Right lobe of liver (tissue), 6 donors: ENCODE measurements around the gene TTC7B. TPM values are rescaled to one million over a fixed set of nuclear protein-coding genes. Genes with fewer than 3 reads are reported as not detected.

Experiments
- ATAC-seq, 4 donors: fragments of 200-7000 bp; cut with Tn5 transposase; one replicate each; pipeline ENCODE4 v1.9.1; 2020; ENCODE audit warnings: mild to moderate bottlenecking in 4 of 4, moderate library complexity in 4 of 4
- DNase-seq, 3 donors: peaks; one replicate each; pipeline ENCODE4 v3.0.0-alpha.2; 2020
- H3K27ac ChIP-seq, 3 donors: fragments of 200-600 bp; one replicate each; pipeline ENCODE4 v1.8.0; 2022
- H3K27me3 ChIP-seq, 2 donors: fragments of 200-600 bp; one replicate each; pipeline ENCODE4 v1.8.0; 2022
- H3K36me3 ChIP-seq, 4 donors: fragments of 200-600 bp; sonication (generic) in 1 of 4; one replicate each; pipeline versions ENCODE4 v1.5.1 to v1.8.0; 2017 to 2022; ENCODE audit warnings: control low read depth in 1 of 4
- H3K4me1 ChIP-seq, 4 donors: fragments of 200-600 bp; sonication (generic) in 1 of 4; one replicate each; pipeline versions ENCODE4 v1.5.1 to v1.8.0; 2017 to 2022; ENCODE audit warnings: control low read depth in 1 of 4
- H3K4me3 ChIP-seq, 3 donors: fragments of 200-600 bp; one replicate each; pipeline ENCODE4 v1.8.0; 2022
- H3K9me3 ChIP-seq, 4 donors: fragments of 200-600 bp; sonication (generic) in 1 of 4; one replicate each; pipeline versions ENCODE4 v1.5.1 to v1.8.0; 2017 to 2022; ENCODE audit warnings: control low read depth in 1 of 4
- CTCF ChIP-seq, 4 donors: fragments of 200-600 bp in 3 of 4; fragments of 450-650 bp in 1 of 4; IDR thresholded peaks; one replicate each; pipeline versions ENCODE4 v1.5.1 to v1.8.0; 2016 to 2022; ENCODE audit warnings: antibody characterized with exemption in 4 of 4, mild to moderate bottlenecking in 2 of 4
- POLR2A ChIP-seq: fragments of 450-650 bp; IDR thresholded peaks from one replicate; pipeline ENCODE4 v1.6.1; 2017; ENCODE audit warnings: antibody characterized with exemption, mild to moderate bottlenecking
- WGBS: methylation state at CpG from one replicate; pipeline ENCODE4 v1.1.6; 2018; ENCODE audit warnings: low coverage, low lambda C conversion rate; ENCODE audit not compliant: insufficient coverage; ENCODE audit errors: missing lambda C conversion rate; 5-methylcytosine and 5-hydroxymethylcytosine counted together
- intact Hi-C, 2 donors: fragments of 100-400 bp; cut with DNase I; formaldehyde crosslinking; loops; one replicate each; pipeline versions ENCODE4 v1.11.2 to v1.14.1; 2022
- total RNA-seq, 6 experiments: library from RNA; depleted of rRNA in 2 of 6; stranded (reverse); fragments of >200 nt in 2 of 6; fragmentation: NEBNext Ultra II Directional in 3 of 6; extraction: Animal tissue kit (Norgen Biotek cat#: 25700) in 3 of 6; gene quantifications; one replicate each; pipeline versions ENCODE4 v1.1.0 to v1.2.4, GENCODE V29; 2016 to 2023
- donor health status: DM: no; HTN: yes; CAD: no.
- donor health status: DM: no; HTN: no; CAD: no.
- donor health status: DM: no; HTN: no; CAD: no.
- donor health status: DM: no; HTN: yes; CAD: no.
- donor health status: DM: no; HTN: yes; CAD: no.

The TTC7B gene
- total RNA-seq, 6 experiments from 2014 or later, result 18.4 to 56.1 (median 37.5) TPM

DNA sequence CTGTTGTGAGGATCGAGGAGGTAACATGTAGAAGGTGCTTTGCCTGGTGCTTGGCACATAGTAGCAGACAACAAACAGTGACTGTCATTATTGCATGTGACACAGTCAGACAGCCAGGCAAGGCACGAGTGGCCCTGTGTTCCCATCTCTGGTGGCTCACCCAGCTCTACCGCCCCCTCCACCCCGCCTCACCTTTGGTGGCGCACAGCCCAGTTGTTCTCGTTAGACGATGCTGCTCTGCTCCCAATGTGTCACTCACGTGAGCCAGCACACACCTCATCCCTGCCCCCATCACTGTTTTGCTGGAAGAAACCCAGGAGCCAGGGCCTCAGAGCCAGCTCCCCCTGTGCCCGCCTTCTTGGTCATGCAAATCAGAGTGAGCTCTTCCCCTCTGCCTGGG lies 306.1 kb downstream of the TTC7B start:
- intact Hi-C loops, result no loop called here
- Histone ChIP-seq H3K36me3 (no peaks in the 10 kb centered on the region), H3K4me1 (no peaks in the 10 kb centered on the region), H3K27ac (no peak overlapping the region), H3K27me3 (no peaks in the 10 kb centered on the region), H3K9me3 (no peaks in the 10 kb centered on the region), H3K4me3 (no peak overlapping the region)
- ATAC-seq, result peak in 3 of 4 donors; percentile 36 to 55 (median 44)
- 71% methylated on average over 1 of the region's 9 CpGs for WGBS
- TF ChIP-seq POLR2A (no peak), CTCF (IDR thresholded peaks at IDR 0.05) (no peak)
- DNase-seq, result no peak

DNA sequence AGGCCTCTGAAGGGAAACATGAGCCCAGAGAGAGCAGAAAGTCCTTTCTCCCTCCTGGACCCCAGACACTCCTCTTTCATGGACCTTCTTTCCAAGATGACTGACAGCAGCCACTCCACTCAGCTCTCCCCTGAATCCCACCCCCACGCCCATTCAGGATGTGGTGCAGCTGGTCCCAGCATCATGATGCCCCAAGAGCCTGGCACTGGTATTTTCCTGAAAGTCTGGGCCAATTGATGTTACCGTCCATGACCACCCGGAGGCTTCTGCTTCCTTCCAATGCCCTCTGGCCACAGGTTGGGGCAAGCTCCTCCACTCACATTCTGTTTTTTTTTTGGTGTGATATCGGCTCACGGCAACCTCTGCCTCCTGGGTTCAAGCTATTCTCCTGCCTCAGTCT lies 306.8 kb downstream of the TTC7B start:
- DNase-seq (no peak), ATAC-seq (no peak)
- intact Hi-C loops, result no loop called here
- H3K27me3 ChIP-seq, result no peaks in the 10 kb centered on the region
- 65% methylated on average over 5 of the region's 5 CpGs for WGBS
- H3K9me3 ChIP-seq, result no peaks in the 10 kb centered on the region
- H3K4me3 ChIP-seq, result no peak overlapping the region
- H3K36me3 ChIP-seq, result no peaks in the 10 kb centered on the region
- H3K4me1 ChIP-seq, result no peaks in the 10 kb centered on the region
- TF ChIP-seq POLR2A (no peak), CTCF (IDR thresholded peaks at IDR 0.05) (no peak)
- H3K27ac ChIP-seq, result no peak overlapping the region

DNA sequence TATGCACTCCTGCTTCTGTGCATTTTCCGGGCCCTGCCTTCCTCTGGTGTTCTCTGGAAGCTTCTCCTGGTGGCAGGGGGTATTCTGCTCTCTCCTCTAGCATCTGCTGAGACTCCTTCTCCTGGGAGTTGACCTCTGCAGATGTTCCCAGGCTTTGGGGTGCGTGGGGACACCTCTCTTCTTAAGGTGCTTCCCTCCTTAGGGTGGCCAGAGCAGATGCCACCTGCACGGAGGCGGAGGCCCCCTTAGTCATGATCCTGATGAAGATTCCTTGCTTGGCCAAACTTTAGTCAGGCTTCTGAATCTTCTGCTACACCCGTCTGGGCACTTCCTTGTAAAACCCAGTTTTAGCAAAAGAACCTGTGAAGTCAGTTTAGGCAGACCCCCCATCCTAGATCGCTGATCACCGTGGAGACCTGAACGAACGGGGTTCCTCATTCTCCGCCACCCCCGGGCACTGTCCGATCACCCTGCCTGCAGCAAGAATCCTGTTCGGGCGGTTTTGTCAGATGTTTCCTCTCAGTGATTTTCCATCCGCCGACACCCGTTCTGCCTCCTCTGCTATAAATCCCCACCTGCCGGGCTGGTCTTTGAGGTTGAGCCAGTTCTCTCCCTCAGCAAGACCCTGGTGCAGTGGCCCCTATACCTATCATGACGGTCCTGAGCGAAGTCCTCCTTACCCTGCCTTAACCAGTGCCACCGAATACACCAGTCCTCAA lies 307.5 kb downstream of the TTC7B start:
- no peaks in the 10 kb centered on the region for H3K9me3 ChIP-seq
- H3K4me3 ChIP-seq, result no peak overlapping the region
- no peaks in the 10 kb centered on the region for H3K36me3 ChIP-seq
- intact Hi-C loops, result no loop called here
- H3K27me3 ChIP-seq, result no peaks in the 10 kb centered on the region
- WGBS, result 32% methylated on average over 15 of the region's 21 CpGs
- no peaks in the 10 kb centered on the region for H3K4me1 ChIP-seq
- DNase-seq (no peak), ATAC-seq (no peak)
- TF ChIP-seq CTCF (IDR thresholded peaks at IDR 0.05) (no peak), POLR2A (no peak)
- no peak overlapping the region for H3K27ac ChIP-seq

- TF ChIP-seq CTCF (IDR thresholded peaks at IDR 0.05), result no peak
- Histone ChIP-seq H3K4me3 (no peak overlapping the region), H3K36me3 (no peaks in the 10 kb centered on the region), H3K9me3 (no peaks in the 10 kb centered on the region), H3K27me3 (no peaks in the 10 kb centered on the region), H3K27ac (no peak overlapping the region), H3K4me1 (no peaks in the 10 kb centered on the region)
- DNase-seq (no peak), ATAC-seq (no peak)
- intact Hi-C loops, result no loop called here
- WGBS, result 70% methylated on average over 5 of the region's 9 CpGs
These were observed 308.2 kb downstream of the TTC7B start for GRCh38 chr14:90508036-90508435.
